PC-9 (cell line): Measurements from ENCODE around the gene INKA1. TPM values are rescaled to one million over a fixed set of nuclear protein-coding genes. Genes with fewer than 3 reads are reported as not detected.
A peak's percentile ranks its signal among the peaks of the same experiment; 100 is the strongest.
"Not testable (repeated sequence)": the region's sequence is repeated elsewhere in the genome, so short reads cannot be mapped to it uniquely, and the experiment has no call there.

Experiments used
- BruUV-seq: library from RNA; stranded (reverse); fragments of 400-500 nt; replicated peaks from 2 replicates; lab custom pipeline; 2021; lab: Mats Ljungman, UMichigan
- CTCF ChIA-PET: fragments of 300-600 bp; sonication (Branson Sonifier 250); formaldehyde crosslinking; loops from one replicate; lab custom pipeline; 2022; ENCODE audit warnings: antibody characterized with exemption; lab: Charles Lee
- POLR2A ChIA-PET: fragments of 300-600 bp; sonication (Branson Sonifier 250); formaldehyde crosslinking; loops from one replicate; lab custom pipeline; 2022; ENCODE audit warnings: antibody characterized with exemption; ENCODE audit not compliant: unreplicated experiment; lab: Charles Lee
- DNase-seq, 2 experiments: peaks; one replicate each; pipeline versions ENCODE4 v3.0.0 to v3.0.0-alpha.2; 2015 to 2022; ENCODE audit warnings: mixed read lengths in 1 of 2
- H2AFZ ChIP-seq: fragments of 200-600 bp; sonication (generic); 2 replicates; pipeline ENCODE4 v1.8.1; 2017; ENCODE audit warnings: antibody characterized with exemption
- H3F3A ChIP-seq: fragments of 200-600 bp; sonication (generic); 2 replicates; pipeline ENCODE4 v1.8.1; 2017; ENCODE audit warnings: antibody characterized with exemption, mild to moderate bottlenecking, low read depth; ENCODE audit not compliant: insufficient read depth
- H3K27ac ChIP-seq: fragments of 200-600 bp; sonication (generic); 2 replicates; pipeline ENCODE4 v1.6.1; 2016; ENCODE audit warnings: mixed run types
- H3K27me3 ChIP-seq: fragments of 200-600 bp; sonication (generic); 2 replicates; pipeline ENCODE4 v1.6.1; 2016; ENCODE audit warnings: low read depth, mixed run types; ENCODE audit not compliant: insufficient read depth
- H3K36me3 ChIP-seq: fragments of 200-600 bp; sonication (generic); 2 replicates; pipeline ENCODE4 v1.6.1; 2016; ENCODE audit warnings: low read depth, mixed run types
- H3K4me1 ChIP-seq: fragments of 200-600 bp; sonication (generic); replicated peaks from 2 replicates; pipeline ENCODE4 v1.6.1; 2016; ENCODE audit warnings: mixed run types; ENCODE audit not compliant: insufficient read depth
- H3K4me2 ChIP-seq: fragments of 200-600 bp; sonication (generic); 2 replicates; pipeline ENCODE4 v1.6.1; 2017; ENCODE audit warnings: mixed run types
- H3K4me3 ChIP-seq: fragments of 200-600 bp; sonication (generic); 2 replicates; pipeline ENCODE4 v1.6.1; 2016; ENCODE audit warnings: mixed run types
- H3K79me2 ChIP-seq: fragments of 200-600 bp; sonication (generic); 2 replicates; pipeline ENCODE4 v1.6.1; 2017; ENCODE audit warnings: low read depth, mixed run types
- H3K9me2 ChIP-seq: fragments of 200-600 bp; sonication (generic); 2 replicates; pipeline ENCODE4 v1.8.1; 2017; ENCODE audit warnings: mild to moderate bottlenecking; ENCODE audit not compliant: insufficient read depth
- H3K9me3 ChIP-seq: fragments of 200-600 bp; sonication (generic); 2 replicates; pipeline ENCODE4 v1.8.1; 2016; ENCODE audit warnings: low read depth; ENCODE audit not compliant: insufficient read depth
- H4K20me1 ChIP-seq: fragments of 200-600 bp; sonication (generic); 2 replicates; pipeline ENCODE4 v1.8.1; 2017; ENCODE audit not compliant: insufficient read depth
- CTCF ChIP-seq: fragments of 200-600 bp; sonication (generic); conservative IDR thresholded peaks from 2 replicates; pipeline ENCODE4 v1.6.1; 2017; ENCODE audit warnings: mixed run types, antibody characterized with exemption, mild to moderate bottlenecking, moderate library complexity
- EZH2 ChIP-seq: fragments of 200-600 bp; sonication (generic); IDR thresholded peaks from 2 replicates; pipeline ENCODE4 v1.8.0; 2017; ENCODE audit warnings: antibody characterized with exemption, low read depth
- intact Hi-C: fragments of 100-400 bp; cut with micrococcal nuclease; formaldehyde crosslinking; loops from one replicate; pipeline ENCODE4 v1.10.0; 2022; ENCODE audit not compliant: unreplicated experiment
- total RNA-seq: library from RNA; stranded (reverse); gene quantifications from 2 replicates; pipeline ENCODE4 v1.2.3, GENCODE V29; 2021

INKA1 gene
- total RNA-seq, 1 experiment from 2014 or later = not detected

- Histone ChIP-seq H3K4me2 (no peak overlapping the region), H3K4me1 (peaks cover 6% of the 10 kb centered on the region; the same call in 1 of the 2 replicates), H3K4me3 (no peak overlapping the region), H3K79me2 (peaks cover 51% of the 10 kb centered on the region), H3K9me3 (no peaks in the 10 kb centered on the region), H3K36me3 (no peaks in the 10 kb centered on the region), H2AFZ (no peak overlapping the region), H3F3A (no peaks in the 10 kb centered on the region; the same call in 1 of the 2 replicates), H3K9me2 (no peaks in the 10 kb centered on the region), H3K27ac (no peak overlapping the region), H4K20me1 (peaks cover 8% of the 10 kb centered on the region; the same call in 1 of the 2 replicates), H3K27me3 (no peaks in the 10 kb centered on the region)
- ChIA-PET POLR2A (no interaction called here), CTCF (no interaction called here)
- intact Hi-C loops = no loop called here
- no peak for TF ChIP-seq CTCF
- no peak for TF ChIP-seq EZH2
- DNase-seq = no peak
- no TSS peak for BruUV-seq
Observed at GRCh38 chr3:49781415-49782199, 21.5 kb upstream of the INKA1 start.

GRCh38 chr3:49782277-49782676, 20.8 kb upstream of the INKA1 start:
- POLR2A ChIA-PET, H3K27ac ChIP-seq, H3K9me3 ChIP-seq, H4K20me1 ChIP-seq, H3K36me3 ChIP-seq, H3K4me3 ChIP-seq, BruUV-seq, H3K9me2 ChIP-seq, H2AFZ ChIP-seq, H3K27me3 ChIP-seq, DNase-seq, intact Hi-C loops, H3F3A ChIP-seq, H3K4me2 ChIP-seq, CTCF ChIA-PET: not testable (repeated sequence)
- peaks cover 12% of the 10 kb centered on the region; the same call in 1 of the 2 replicates for H3K4me1 ChIP-seq
- H3K79me2 ChIP-seq = peaks cover 51% of the 10 kb centered on the region

- Histone ChIP-seq H3K27me3 (no peaks in the 10 kb centered on the region), H3K36me3 (no peaks in the 10 kb centered on the region), H3K4me2 (peak overlapping the region; percentile 100), H3K9me2 (no peaks in the 10 kb centered on the region), H3K9me3 (no peaks in the 10 kb centered on the region), H2AFZ (peak overlapping the region; percentile 91), H3K27ac (no peak overlapping the region), H3K4me3 (peak overlapping the region; percentile 98), H3K79me2 (peaks cover 32% of the 10 kb centered on the region), H4K20me1 (no peaks in the 10 kb centered on the region; the same call in 1 of the 2 replicates), H3K4me1 (peaks cover 13% of the 10 kb centered on the region; the same call in 1 of the 2 replicates), H3F3A (no peaks in the 10 kb centered on the region; the same call in 1 of the 2 replicates)
- no TSS peak for BruUV-seq
- intact Hi-C loops = loop anchor here (1.0 to 5.0 kb wide), 2 partner anchors 61 to 117 kb away; partner anchors contain the start of gene MST1R
- ChIA-PET CTCF (no interaction called here), POLR2A (interaction anchor here (0.5 to 0.7 kb wide), 3 partner anchors 14 to 63 kb away, joined by 3 to 5 read pairs (median 3); no protein-coding TSS in a partner anchor)
- TF ChIP-seq EZH2 (no peak), CTCF (no peak)
- no peak for DNase-seq
Observed at GRCh38 chr3:49785565-49786356, 17.3 kb upstream of the INKA1 start.
